Parathyroid adenoma (tissue), 2 donors: ENCODE measurements around the gene NLGN1.

Experiments
- H2AFZ ChIP-seq: fragments of 300-600 bp; sonication (generic); one replicate; pipeline ENCODE4 v1.7.0; 2017; ENCODE audit warnings: antibody characterized with exemption, mild to moderate bottlenecking
- H3K27ac ChIP-seq: fragments of 300-600 bp; sonication (generic); one replicate; pipeline ENCODE4 v1.7.0; 2017
- H3K27me3 ChIP-seq: fragments of 300-600 bp; sonication (generic); one replicate; pipeline ENCODE4 v1.7.0; 2017; ENCODE audit warnings: low read length; ENCODE audit not compliant: control insufficient read depth, insufficient read depth
- H3K36me3 ChIP-seq: fragments of 300-600 bp; sonication (generic); one replicate; pipeline ENCODE4 v1.7.0; 2017; ENCODE audit warnings: low read length; ENCODE audit not compliant: control insufficient read depth, insufficient read depth
- H3K4me1 ChIP-seq: fragments of 300-600 bp; sonication (generic); one replicate; pipeline ENCODE4 v1.7.0; 2017; ENCODE audit warnings: control low read depth
- H3K4me2 ChIP-seq: fragments of 300-600 bp; sonication (generic); one replicate; pipeline ENCODE4 v1.7.0; 2017; ENCODE audit warnings: low read length
- H3K4me3 ChIP-seq: fragments of 300-600 bp; sonication (generic); one replicate; pipeline ENCODE4 v1.7.0; 2017; ENCODE audit warnings: low read depth, low read length
- H3K79me2 ChIP-seq: fragments of 300-600 bp; sonication (generic); one replicate; pipeline ENCODE4 v1.7.0; 2017; ENCODE audit warnings: control low read depth
- H3K9ac ChIP-seq: fragments of 300-600 bp; sonication (generic); one replicate; pipeline ENCODE4 v1.7.0; 2017; ENCODE audit warnings: mild to moderate bottlenecking
- H3K9me3 ChIP-seq: fragments of 300-600 bp; sonication (generic); one replicate; pipeline ENCODE4 v1.7.0; 2017; ENCODE audit warnings: low read length; ENCODE audit not compliant: control insufficient read depth
- TF ChIP-seq, protein P1 (sequence below): fragments of 300-600 bp; sonication (generic); IDR thresholded peaks from one replicate; pipeline ENCODE4 v1.7.0; 2017; ENCODE audit warnings: antibody characterized with exemption, mild to moderate bottlenecking
- donor health status: primary hyperparathyroidism.

Gene NLGN1

DNA sequence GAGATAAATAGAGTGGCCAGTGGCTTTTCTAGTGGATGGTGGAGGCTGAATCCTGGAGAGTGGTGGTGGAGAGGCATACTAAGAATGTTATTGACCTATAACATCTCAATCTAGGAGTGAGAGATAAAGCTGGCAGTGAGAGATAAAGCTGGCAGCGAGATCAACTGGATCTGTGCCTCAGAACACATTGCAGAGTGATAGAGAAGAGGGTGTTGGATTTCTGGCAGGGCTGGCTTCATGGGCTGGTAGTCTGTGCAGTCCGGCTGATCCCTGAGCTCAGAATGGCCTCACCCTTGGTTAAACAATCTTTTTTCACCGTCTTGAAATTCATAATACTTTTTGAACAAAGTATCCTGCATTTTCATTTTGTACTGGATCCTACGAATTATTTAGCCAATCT, 221.2 kb downstream of the NLGN1 start:
- Histone ChIP-seq H3K4me2 (no peak overlapping the region), H3K27ac (no peak overlapping the region), H3K4me3 (no peak overlapping the region), H3K9ac (no peak overlapping the region), H3K27me3 (no peaks in the 10 kb centered on the region), H3K9me3 (no peaks in the 10 kb centered on the region), H3K4me1 (no peaks in the 10 kb centered on the region), H2AFZ (no peak overlapping the region), H3K79me2 (no peaks in the 10 kb centered on the region), H3K36me3 (no peaks in the 10 kb centered on the region)
- TF ChIP-seq, protein P1, sequence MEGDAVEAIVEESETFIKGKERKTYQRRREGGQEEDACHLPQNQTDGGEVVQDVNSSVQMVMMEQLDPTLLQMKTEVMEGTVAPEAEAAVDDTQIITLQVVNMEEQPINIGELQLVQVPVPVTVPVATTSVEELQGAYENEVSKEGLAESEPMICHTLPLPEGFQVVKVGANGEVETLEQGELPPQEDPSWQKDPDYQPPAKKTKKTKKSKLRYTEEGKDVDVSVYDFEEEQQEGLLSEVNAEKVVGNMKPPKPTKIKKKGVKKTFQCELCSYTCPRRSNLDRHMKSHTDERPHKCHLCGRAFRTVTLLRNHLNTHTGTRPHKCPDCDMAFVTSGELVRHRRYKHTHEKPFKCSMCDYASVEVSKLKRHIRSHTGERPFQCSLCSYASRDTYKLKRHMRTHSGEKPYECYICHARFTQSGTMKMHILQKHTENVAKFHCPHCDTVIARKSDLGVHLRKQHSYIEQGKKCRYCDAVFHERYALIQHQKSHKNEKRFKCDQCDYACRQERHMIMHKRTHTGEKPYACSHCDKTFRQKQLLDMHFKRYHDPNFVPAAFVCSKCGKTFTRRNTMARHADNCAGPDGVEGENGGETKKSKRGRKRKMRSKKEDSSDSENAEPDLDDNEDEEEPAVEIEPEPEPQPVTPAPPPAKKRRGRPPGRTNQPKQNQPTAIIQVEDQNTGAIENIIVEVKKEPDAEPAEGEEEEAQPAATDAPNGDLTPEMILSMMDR, result no peak

DNA sequence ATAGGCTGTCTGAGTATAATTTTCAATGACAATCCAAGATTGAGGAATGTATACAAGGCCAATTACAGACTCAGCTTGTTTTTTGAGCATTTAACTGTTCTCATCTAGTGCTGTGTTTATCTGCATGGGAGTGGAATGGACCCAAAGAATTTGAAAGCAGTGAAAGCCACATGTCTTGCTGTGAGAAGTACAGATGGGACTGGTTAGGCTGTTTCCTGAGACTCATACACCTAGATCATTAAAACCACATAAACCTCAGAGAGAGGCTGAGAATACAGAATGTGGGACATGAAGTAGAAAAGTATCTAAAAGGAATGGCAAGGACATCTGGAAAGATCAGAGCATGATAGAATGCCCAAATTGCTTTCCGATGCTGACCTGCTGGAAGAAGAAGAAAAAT, 224.6 kb downstream of the NLGN1 start:
- TF ChIP-seq, protein P1, result no peak
- H3K4me1 ChIP-seq, result no peaks in the 10 kb centered on the region
- H3K27ac ChIP-seq, result no peak overlapping the region
- H3K9me3 ChIP-seq, result no peaks in the 10 kb centered on the region
- no peaks in the 10 kb centered on the region for H3K27me3 ChIP-seq
- no peak overlapping the region for H2AFZ ChIP-seq
- H3K79me2 ChIP-seq, result no peaks in the 10 kb centered on the region
- no peak overlapping the region for H3K4me2 ChIP-seq
- H3K4me3 ChIP-seq, result no peak overlapping the region
- H3K36me3 ChIP-seq, result no peaks in the 10 kb centered on the region
- no peak overlapping the region for H3K9ac ChIP-seq

DNA sequence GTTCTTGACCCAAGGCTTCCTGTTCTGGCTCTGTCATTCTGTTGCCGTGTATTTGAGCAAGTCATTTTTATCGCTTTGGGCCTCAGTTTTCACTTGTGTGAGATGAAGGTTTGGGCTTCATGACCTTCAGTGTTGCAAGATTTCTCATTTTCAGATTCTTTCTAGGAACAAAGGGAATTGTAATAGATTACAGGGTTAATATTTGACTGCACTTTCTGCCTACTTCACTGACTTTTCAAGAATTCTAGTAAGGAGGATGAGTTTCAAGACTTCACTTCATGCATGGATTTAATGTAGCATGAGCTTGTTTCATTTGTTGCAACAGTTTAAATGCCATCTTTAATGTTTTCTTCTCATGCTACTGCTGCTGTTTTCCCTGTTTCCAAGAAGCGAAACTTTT, 226.5 kb downstream of the NLGN1 start:
- TF ChIP-seq, protein P1, result no peak
- H3K27me3 ChIP-seq, result no peaks in the 10 kb centered on the region
- no peaks in the 10 kb centered on the region for H3K36me3 ChIP-seq
- no peak overlapping the region for H3K9ac ChIP-seq
- no peak overlapping the region for H3K27ac ChIP-seq
- no peak overlapping the region for H3K4me3 ChIP-seq
- H3K9me3 ChIP-seq, result no peaks in the 10 kb centered on the region
- no peaks in the 10 kb centered on the region for H3K79me2 ChIP-seq
- no peaks in the 10 kb centered on the region for H3K4me1 ChIP-seq
- no peak overlapping the region for H3K4me2 ChIP-seq
- H2AFZ ChIP-seq, result no peak overlapping the region

DNA sequence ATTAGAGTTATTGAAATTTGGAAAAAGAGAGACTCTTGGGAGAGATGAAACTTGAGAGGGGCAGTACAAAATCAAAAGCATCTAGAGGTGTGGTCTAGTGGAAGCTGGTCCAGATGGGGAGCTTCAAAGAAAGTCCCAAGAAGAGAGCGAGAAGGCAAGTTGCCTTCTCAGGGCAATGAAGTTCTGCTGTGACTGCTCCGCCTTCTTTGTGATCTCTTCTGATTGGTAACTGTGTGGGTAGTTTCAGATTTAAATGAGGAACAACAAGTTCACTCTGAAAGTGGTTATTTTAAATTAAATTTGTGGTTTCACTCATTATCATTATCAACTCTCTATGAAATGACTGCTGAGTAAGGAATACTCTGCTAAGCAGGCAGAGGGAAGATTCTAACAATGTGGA, 233.3 kb downstream of the NLGN1 start:
- H3K36me3 ChIP-seq, result no peaks in the 10 kb centered on the region
- H3K4me1 ChIP-seq, result no peaks in the 10 kb centered on the region
- H3K9ac ChIP-seq, result no peak overlapping the region
- H3K4me3 ChIP-seq, result no peak overlapping the region
- H3K79me2 ChIP-seq, result no peaks in the 10 kb centered on the region
- no peak overlapping the region for H3K27ac ChIP-seq
- TF ChIP-seq, protein P1, result no peak
- no peaks in the 10 kb centered on the region for H3K27me3 ChIP-seq
- H3K4me2 ChIP-seq, result no peak overlapping the region
- H2AFZ ChIP-seq, result no peak overlapping the region
- H3K9me3 ChIP-seq, result no peaks in the 10 kb centered on the region

DNA sequence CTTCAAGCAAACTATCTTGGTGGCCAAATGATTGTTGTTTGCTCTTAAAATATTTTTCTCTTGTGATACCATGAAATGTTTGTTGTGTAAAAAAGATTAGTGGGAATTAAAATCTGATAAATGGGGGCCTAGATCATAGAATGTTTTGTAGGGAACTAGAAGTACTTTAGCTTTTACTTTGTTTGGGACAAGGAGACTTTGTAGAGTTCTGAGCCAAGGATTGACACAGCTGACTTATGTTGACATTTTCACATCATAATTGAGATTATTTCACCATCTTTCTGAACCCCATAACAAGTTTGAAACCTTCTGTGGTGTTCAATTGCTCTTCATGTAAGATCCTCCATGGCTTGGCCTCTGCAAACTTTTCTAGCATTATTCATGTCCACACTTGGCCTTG, 235.4 kb downstream of the NLGN1 start:
- no peak overlapping the region for H3K27ac ChIP-seq
- no peak overlapping the region for H3K9ac ChIP-seq
- TF ChIP-seq, protein P1, result no peak
- no peaks in the 10 kb centered on the region for H3K36me3 ChIP-seq
- H3K4me3 ChIP-seq, result no peak overlapping the region
- no peaks in the 10 kb centered on the region for H3K27me3 ChIP-seq
- H3K79me2 ChIP-seq, result no peaks in the 10 kb centered on the region
- H3K4me1 ChIP-seq, result no peaks in the 10 kb centered on the region
- no peaks in the 10 kb centered on the region for H3K9me3 ChIP-seq
- no peak overlapping the region for H3K4me2 ChIP-seq
- no peak overlapping the region for H2AFZ ChIP-seq
